ENCODE measurements around the gene HIPK4.
"Not testable (repeated sequence)": the region's sequence is repeated elsewhere in the genome, so short reads cannot be mapped to it uniquely, and the experiment has no call there.

Gene HIPK4

GRCh38 chr19:40393894-40394815, 4.2 kb upstream of the HIPK4 start:
- no peak for DNase-seq (ENCODE audit: low read depth in 2 of 2)

- no peak for DNase-seq (ENCODE audit: low read depth in 2 of 2)
Measured at GRCh38 chr19:40392894-40393517, 3.0 kb upstream of the HIPK4 start.

GRCh38 chr19:40392123-40392522, 2.1 kb upstream of the HIPK4 start:
- no peak for DNase-seq (ENCODE audit: low read depth in 2 of 2)

GRCh38 chr19:40389404-40390083, 437 bp downstream of the HIPK4 start:
- DNase-seq (ENCODE audit: low read depth in 2 of 2): no peak

GRCh38 chr19:40388481-40388880, 1.5 kb downstream of the HIPK4 start:
- DNase-seq (ENCODE audit: low read depth in 2 of 2): no peak

GRCh38 chr19:40387155-40387554, 2.8 kb downstream of the HIPK4 start:
- DNase-seq (ENCODE audit: low read depth in 2 of 2): no peak

- no peak for DNase-seq (ENCODE audit: low read depth in 2 of 2)
Measured at GRCh38 chr19:40383668-40384248, 6.2 kb downstream of the HIPK4 start.

GRCh38 chr19:40381321-40381720, 8.7 kb downstream of the HIPK4 start:
- DNase-seq (ENCODE audit: low read depth in 2 of 2): no peak

GRCh38 chr19:40380199-40381037, 9.6 kb downstream of the HIPK4 start:
- DNase-seq (ENCODE audit: low read depth in 2 of 2): no peak

GRCh38 chr19:40379446-40380198, 10.4 kb downstream of the HIPK4 start:
- DNase-seq (ENCODE audit: low read depth in 2 of 2): no peak

- no peak for DNase-seq (ENCODE audit: low read depth in 2 of 2)
Measured at GRCh38 chr19:40378509-40378908, 11.5 kb downstream of the HIPK4 start.

- DNase-seq (ENCODE audit: low read depth in 2 of 2): no peak
Measured at GRCh38 chr19:40377876-40378385, 12.1 kb downstream of the HIPK4 start.

- DNase-seq (ENCODE audit: low read depth in 2 of 2): no peak
Measured at GRCh38 chr19:40376286-40376862, 13.6 kb downstream of the HIPK4 start.

- no peak for DNase-seq (ENCODE audit: low read depth in 2 of 2)
Measured at GRCh38 chr19:40374084-40374483, 15.9 kb downstream of the HIPK4 start.

GRCh38 chr19:40371802-40372122, 18.2 kb downstream of the HIPK4 start:
- no peak for DNase-seq (ENCODE audit: low read depth in 2 of 2)

GRCh38 chr19:40370997-40371801, 18.8 kb downstream of the HIPK4 start:
- DNase-seq (ENCODE audit: low read depth in 2 of 2): no peak

GRCh38 chr19:40370253-40370652, 19.7 kb downstream of the HIPK4 start:
- DNase-seq (ENCODE audit: low read depth in 2 of 2): not testable (repeated sequence)

- DNase-seq (ENCODE audit: low read depth in 2 of 2): no peak
Measured at GRCh38 chr19:40369797-40370196, 20.2 kb downstream of the HIPK4 start.

Data from stimulated activated CD8-positive, alpha-beta memory T cell treated with anti-CD3 and anti-CD28 coated beads, Interleukin-15, amount 100 ng/mL, for 4 hours (primary cell).